ENCODE results near the gene SPTY2D1.
"Not testable (repeated sequence)": the region's sequence is repeated elsewhere in the genome, so short reads cannot be mapped to it uniquely, and the experiment has no call there.

SPTY2D1 gene, protein sequence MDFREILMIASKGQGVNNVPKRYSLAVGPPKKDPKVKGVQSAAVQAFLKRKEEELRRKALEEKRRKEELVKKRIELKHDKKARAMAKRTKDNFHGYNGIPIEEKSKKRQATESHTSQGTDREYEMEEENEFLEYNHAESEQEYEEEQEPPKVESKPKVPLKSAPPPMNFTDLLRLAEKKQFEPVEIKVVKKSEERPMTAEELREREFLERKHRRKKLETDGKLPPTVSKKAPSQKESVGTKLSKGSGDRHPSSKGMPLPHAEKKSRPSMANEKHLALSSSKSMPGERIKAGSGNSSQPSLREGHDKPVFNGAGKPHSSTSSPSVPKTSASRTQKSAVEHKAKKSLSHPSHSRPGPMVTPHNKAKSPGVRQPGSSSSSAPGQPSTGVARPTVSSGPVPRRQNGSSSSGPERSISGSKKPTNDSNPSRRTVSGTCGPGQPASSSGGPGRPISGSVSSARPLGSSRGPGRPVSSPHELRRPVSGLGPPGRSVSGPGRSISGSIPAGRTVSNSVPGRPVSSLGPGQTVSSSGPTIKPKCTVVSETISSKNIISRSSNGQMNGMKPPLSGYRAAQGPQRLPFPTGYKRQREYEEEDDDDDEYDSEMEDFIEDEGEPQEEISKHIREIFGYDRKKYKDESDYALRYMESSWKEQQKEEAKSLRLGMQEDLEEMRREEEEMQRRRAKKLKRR

DNA sequence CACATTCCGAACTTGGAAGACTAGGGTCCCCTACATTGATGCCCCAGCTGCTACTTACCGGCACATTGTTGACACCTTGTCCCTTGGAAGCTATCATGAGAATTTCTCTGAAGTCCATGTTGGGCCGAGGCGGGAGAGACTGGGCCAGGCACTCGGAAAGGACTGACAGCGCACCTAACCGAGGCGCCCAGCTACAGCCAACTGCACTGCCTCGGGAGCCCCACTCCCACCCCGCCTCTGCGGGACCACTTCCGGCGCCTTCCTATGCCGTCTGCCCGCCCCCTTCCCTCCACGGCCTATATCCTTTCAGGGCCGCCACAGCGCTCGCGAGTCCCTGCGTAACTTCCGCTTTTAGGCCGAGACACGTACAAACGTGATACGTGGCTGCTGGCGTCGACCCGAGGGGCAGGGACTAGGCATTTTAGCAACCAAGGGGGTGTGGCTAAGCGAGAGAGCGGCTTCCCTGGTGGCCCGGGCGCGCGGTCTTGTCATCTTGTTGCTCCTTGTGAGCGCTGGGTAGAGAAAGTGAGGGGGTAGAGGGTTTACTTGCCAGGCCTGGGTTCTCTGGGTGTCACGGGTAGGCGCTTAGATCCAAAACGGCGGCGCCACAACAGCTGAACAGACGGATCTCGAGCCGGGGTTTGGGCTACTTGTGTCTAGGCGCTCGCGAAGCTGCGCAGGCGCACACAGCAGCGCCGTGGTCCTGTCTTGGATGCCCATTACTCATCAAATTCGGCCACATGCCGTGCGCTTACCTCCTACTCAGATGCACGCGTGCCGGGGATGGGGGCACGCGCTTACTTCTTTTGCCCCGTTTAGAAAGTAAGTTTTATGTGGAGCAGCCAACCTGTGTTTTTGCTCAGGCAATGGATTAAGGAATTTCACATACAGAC is at the start of gene SPTY2D1:
Gene SPTY2D1, minus strand, starts transcription at position 203 of the 893 bp plus-strand sequence. Its CDS starts 85 bp downstream, at position 118.
- peak; percentile 96 to 97 for DNase-seq (ENCODE audit: low read depth in 2 of 2)

DNA sequence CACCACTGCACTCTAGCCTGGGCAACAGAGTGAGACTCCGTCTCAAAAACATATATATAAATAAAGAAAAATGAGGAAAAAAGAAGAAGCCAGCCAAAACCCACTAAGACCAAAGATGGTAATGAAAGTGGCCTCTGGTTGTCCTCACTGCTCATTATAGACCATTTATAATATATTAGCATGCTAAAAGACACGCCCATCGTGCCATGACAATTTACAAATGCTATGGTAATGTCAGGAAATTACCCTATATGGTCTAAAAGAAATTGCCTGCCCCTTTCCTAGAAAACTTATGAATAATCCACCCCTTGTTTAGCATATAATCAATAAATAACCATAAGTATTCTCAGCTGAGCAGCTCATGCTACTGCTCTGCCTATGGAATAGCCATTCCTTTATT is 48.3 kb upstream of the SPTY2D1 start:
- no peak for DNase-seq (ENCODE audit: low read depth in 2 of 2)

DNA sequence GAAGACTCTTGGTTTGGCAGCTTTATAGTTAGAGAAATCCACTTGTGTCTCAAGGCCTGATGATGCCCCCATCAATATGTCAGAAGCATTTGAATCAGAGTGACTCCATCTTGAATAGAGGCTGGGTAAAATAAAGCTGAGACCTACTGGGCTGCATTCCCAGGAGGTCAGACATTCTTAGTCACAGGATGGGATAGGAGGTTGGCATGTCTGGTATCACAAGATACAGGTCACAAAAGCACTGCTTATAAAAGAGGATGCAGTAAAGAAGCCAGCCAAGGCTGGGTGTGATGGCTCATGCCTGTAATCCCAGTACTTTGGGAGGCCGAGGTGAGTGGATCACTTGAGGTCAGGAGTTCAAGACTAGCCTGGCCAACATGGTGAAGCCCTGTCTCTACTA is 47.8 kb upstream of the SPTY2D1 start:
- DNase-seq (ENCODE audit: low read depth in 2 of 2): not testable (repeated sequence)

DNA sequence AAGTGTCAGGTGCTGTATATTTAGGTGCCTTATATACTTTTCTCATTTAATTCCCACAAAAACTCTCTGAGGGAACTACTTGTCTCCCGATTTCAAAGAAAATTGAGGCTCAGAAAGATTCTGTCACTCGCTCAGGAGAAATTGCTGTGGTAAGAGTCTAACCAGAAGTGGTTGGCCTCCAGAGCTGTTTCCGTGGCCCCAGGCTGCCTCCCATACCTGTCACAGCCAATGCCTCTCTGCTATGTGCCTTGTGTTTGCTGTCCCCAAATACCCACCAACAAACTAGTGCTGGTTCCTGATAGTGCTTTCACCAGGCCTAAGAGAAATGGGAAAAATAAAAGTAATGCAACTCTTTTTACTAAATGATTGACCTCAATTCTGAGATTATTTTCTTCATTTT is 43.4 kb upstream of the SPTY2D1 start:
- no peak for DNase-seq (ENCODE audit: low read depth in 2 of 2)

DNA sequence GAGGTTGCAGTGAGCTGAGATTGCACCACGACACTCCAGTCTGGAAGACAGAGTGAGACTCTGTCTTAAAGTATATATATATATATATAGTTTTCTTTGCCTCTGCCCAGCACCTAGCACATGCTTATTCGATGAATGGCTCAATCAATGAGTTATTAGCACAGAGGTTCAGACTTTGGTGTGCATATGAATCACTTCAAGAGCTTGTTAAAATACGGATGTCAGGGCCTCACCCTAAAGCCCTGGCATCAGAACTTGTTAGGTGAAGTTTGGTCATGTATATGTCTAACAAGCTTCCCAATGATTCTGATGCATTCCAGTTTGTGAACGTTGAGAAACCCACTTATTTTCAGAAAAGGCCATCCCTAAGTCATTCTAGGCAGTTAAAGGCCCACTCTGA is 42.7 kb upstream of the SPTY2D1 start:
- DNase-seq (ENCODE audit: low read depth in 2 of 2): no peak

DNA sequence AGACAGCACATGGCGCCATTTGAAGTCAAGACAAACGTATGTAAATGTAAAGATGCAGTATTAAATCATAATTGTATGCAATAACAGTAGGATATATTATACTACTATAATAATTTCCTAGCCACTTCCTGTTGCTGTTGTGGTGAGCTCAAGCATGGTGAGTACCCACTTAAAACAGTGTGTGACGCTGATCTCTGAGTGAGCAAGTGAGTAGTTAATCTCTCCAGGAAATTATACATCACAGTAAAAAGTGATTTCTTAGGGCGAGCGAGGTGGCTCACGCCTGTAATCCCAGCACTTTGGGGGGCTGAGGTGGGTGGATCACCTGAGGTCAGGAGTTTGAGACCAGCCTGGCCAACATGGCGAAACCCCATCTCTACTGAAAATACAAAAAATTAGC is 38.1 kb upstream of the SPTY2D1 start:
- peak; percentile 19 for DNase-seq (ENCODE audit: low read depth in 2 of 2)

DNA sequence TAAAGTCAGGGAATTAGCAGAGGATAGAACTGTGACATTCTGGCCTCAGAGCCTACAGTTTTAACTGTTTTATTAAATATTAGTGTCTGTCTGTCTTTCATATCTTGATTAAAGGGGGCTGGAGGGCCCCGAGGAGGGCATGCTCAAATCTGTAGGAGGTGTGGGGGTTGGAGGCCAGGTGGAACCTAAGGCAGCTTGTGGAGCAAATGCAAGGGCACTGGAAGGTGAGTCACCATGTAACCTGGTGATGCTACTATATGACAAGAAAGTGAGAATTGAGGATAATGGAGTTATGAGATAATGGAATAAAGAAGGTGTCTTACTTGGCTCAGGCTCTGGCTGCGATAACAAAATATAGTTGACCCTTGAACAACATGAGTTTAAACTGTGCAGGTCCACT is 37.1 kb upstream of the SPTY2D1 start:
- peak in 1 of 2 donors; percentile 10 for DNase-seq (ENCODE audit: low read depth in 2 of 2)

DNA sequence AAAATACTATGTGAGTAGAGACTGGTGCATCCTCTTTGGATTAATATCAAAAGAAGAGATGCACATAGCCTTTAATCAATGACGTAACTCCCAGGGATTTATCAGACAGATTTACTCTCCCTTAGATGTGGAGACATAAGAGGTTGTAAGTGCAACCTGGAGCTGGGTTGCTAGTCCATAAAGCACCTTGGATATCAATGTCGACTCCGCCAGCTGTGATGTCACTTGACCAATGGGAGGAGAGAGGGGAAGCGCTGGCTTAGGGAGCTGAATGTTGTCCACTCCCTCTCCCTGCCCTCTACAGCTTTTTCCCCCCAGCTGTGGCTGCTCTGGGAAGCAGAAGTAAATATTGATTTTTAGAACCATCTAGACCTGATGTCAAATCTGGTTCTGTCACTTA is 35.6 kb upstream of the SPTY2D1 start:
- DNase-seq (ENCODE audit: low read depth in 2 of 2): no peak

DNA sequence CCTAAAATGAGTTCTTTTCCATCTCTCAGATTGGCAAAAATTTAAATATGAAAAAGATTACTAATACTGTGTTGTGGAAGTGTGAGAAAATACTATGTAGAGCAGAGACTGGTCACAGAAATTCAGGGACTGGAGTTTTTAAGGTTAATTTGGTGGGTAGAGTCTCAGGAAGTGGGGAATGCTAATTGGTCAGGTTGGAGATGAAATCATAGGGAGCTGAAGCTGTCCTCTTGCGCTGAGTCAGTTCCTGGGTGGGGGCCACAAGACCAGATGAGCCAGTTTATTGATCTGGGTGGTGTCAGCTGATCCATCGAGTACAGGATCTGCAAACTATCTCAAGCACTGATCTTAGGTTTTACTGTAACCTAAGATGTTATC is 35.1 kb upstream of the SPTY2D1 start:
- no peak for DNase-seq (ENCODE audit: low read depth in 2 of 2)

DNA sequence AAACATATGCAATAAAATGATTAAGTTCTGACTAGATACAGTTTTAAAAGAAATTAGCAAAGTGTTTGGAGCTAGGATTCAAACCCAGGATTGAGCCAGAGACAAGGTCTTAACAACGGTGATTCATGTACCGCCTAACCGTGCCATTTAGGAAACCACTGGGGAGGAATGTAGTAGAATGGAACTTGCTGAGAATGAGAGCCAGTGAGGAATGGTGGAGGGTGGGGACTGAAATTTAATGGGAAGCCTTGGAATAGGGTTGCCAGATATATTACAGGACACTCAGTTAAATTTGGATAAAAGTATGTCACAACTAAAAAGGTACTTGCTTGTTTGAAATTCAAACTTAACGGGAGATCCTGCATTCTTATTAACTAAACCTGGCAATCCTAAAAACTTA is 34.0 kb upstream of the SPTY2D1 start:
- no peak for DNase-seq (ENCODE audit: low read depth in 2 of 2)

DNA sequence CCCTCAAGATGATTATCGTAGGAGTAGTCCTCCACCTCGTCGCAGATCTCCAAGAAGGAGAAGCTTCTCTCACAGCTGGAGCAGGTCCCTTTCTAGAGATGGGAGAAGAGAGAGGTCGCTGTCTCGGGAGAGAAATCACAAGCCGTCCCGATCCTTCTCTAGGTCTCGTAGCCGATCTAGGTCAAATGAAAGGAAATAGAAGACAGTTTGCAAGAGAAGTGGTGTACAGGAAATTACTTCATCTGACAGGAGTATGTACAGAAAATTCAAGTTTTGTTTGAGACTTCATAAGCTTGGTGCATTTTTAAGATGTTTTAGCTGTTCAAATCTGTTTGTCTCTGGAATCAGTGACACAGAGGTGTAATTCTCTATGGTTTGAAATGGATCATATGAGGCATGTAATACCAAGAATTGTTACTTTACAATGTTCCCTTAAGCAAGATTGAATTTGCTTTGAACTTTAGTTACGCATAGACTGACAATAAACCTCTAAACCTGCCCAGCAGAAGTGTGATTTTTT is 31.3 kb upstream of the SPTY2D1 start:
- DNase-seq (ENCODE audit: low read depth in 2 of 2): not testable (repeated sequence)

DNA sequence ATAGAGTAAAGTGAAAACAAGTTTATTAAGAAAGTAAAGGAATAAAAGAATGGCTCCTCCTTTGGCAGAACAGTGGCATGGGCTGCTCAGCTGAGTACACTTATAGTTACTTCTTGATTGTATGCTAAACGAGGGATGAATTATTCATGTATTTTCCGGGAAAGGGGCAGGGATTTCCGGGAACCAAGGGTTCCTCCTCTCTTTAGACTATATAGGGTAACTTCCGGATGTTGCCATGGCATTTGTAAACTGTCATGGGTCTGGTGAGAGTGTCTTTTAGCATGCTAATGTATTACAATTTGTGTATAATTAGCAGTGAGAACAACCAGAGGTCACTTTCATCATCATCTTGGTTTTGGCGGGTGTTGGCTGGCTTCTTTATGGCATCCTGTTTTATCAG is 23.5 kb upstream of the SPTY2D1 start:
- DNase-seq (ENCODE audit: low read depth in 2 of 2): no peak

DNA sequence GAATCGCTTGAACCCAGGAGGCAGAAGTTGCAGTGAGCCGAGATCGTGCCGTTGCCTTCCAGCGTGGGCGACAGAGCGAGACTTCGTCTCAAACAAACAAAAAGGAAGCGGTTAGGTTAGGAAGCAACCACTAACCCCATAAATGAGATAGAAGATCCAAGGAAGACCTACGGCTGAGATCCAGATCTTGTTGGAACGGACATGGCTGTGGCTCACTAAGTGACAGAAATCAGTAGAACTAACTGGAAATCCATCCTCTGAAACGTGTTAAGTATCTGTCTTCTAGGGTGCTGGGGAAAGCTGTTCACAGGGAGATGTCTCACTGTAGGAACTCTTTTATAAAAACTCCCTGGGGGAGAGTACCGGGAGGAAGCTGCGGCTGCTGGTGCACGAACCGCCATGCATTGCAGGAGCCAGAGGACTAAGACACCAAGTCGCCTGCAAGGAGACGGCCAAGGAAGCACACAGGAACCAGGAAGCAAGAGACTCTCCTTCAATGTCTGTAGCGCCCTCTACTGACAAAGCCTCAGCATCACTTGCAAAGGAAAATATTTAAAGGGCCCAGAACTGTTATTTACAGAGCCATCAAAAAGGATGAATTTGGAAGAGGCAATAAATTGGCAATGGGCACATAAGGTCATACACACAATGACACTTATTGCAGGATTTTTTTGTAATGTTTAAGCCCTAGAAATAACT is 16.9 kb upstream of the SPTY2D1 start:
- DNase-seq (ENCODE audit: low read depth in 2 of 2): no peak

DNA sequence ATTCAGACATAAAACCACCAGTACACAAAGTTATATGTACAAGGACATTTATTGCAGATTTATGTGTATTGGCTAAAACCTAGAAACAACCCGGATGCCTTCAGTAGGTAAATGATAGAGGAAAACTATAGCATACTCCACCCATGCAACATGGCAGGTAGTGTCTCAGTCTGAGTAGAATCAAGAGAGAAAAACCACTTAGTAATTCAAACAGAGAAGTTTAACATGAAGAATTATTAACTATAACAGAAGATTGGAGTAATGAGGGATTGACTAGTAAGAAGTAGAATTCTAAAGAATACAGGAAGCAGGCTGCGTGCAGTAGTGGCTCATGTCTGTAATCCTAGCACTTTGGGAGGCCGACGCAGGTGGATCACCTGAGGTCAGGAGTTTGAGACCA is 16.2 kb upstream of the SPTY2D1 start:
- no peak for DNase-seq (ENCODE audit: low read depth in 2 of 2)

DNA sequence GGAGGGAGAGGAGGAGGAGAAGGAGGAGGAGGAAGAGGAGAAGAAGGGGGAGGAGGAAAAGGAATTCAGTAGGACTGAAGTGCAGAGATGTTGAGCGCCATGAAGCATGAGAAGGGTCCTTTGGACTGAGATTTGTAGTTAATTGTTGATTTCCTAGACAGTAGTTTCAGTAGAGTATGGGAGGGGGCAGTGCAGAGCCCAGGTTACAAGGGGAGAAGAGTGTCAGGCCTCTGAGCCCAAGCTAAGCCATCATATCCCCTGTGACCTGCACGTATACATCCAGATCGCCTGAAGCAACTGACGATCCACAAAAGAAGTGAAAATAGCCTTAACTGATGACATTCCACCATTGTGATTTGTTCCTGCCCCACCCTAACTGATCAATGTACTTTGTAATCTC is 8.9 kb upstream of the SPTY2D1 start:
- DNase-seq (ENCODE audit: low read depth in 2 of 2): not testable (repeated sequence)

DNA sequence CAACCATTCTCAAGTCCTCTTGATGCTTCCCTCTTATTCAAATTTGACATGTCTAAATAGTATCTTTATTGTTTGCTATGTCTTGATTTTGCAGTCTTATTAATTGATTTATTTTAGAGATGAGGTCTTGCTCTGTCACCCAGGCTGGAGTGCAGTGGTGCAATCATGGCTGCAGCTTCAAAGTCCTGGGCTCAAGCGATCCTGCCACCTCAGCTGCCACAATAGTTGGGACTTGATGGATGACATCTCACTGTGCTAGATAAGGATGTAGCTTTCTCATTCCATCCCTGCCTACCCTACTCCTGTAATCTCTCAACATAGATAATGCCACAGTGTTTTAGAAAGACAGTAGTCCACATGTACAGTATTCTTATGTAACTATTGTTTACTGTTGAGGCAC is 7.5 kb upstream of the SPTY2D1 start:
- DNase-seq (ENCODE audit: low read depth in 2 of 2): no peak

DNA sequence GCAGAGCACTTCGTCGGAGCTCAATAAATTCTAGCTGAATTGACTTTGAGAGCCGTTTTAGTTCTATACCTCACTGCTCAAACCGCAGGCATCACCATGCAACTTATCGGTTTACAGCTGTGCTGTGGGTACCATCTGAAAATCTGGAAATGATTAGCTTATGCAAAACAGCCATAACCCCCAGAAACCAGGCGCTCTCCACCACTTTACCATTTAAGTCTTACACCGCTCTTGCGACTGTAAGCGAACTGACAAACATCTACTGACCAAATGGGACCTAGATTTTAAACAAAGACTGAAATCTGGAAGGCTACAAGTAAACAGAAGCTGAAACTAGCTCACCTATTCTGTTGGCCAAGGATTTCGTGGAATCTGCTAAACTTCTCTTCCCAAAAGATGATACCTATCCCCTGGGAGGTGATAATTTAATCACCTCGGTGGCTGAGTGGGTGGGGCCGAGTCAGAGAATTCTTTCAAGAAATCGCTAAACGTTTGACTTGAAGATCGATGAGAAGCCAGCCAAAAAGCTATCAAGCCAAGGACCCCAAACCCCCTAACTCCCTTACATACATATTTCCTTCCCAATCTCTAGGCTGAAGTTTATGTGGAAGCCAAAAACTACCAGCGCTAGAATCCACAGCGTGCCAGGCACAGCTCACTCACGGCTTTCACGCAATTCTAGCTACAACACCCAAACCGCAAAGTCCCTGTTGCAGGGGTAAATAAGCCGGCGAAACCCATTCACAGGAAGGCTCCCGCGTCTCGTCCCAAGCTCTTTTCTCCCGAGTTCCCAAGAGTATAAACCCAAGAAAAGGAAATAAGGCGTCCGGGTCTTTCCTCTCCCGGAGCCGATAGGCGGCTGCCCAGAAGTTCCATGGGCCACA is 644 bp downstream of the SPTY2D1 start:
- DNase-seq (ENCODE audit: low read depth in 2 of 2): peak in 1 of 2 donors; percentile 5

DNA sequence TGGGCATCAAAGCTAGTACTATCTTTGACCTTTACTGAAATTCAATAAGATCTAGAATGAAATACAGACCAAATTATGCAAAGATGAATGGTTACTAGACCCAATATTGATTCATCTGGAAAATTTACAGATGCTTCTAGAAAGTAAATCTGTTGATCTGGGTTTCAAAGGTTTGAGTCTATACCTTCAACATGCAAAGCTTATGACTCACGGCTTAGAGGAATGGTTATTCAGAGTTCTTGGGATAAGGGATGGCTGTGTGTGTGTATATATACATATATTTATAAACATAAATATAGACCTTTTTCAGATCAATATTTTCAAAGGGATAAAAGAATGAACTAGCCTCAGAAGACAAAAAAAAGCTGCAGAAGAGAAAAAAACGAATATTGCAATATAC is 1.3 kb downstream of the SPTY2D1 start:
- DNase-seq (ENCODE audit: low read depth in 2 of 2): no peak

DNA sequence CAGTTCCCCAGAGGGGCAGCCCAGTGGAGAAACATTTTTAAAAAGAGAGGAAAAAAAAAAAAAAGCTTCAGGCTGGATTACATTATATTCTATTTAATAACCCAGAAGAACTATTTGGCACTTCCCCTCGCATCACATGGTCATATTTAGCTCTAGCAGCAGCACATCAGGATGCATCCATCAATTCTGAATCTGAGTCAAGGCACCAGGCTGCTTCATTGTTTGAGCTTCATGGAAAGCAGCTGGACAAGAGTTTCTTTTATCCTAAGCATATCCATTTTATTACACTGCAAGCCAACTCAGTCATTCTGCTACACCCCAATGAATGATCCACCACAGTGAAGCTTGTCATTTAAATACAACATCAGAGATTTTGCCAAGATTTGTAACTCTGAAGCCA is 10.0 kb downstream of the SPTY2D1 start:
- DNase-seq (ENCODE audit: low read depth in 2 of 2): no peak

DNA sequence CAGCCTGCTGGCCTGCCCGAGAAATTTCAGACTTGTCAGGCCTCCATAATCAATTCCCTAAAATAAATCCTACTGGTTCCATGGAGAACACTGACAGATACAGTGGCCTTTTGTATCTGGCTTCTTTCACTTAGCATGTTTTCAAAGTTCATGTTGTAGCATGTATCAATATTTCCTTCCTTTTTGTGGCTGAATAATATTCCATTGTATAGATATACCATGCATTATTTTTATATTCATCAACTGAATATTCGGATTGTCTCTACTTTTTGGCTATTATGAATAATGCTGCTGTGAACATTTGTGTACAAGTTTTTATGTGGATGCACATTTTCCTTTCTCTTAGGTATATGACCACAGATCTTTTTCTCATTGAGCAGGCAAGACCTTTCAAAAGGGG is 10.4 kb downstream of the SPTY2D1 start:
- no peak for DNase-seq (ENCODE audit: low read depth in 2 of 2)

Measured in stimulated activated CD4-positive, alpha-beta T cell treated with anti-CD3 and anti-CD28 coated beads, Interleukin-15, amount 100 ng/mL, for 48 hours (primary cell).